Activated CD4-positive, alpha-beta T cell treated with anti-CD3 and anti-CD28 coated beads, Interleukin-10, Interleukin-2, amounts not matched to agents 100 ng/mL and 50 ng/mL, durations not matched to agents 16 hours and 8 hours (primary cell): ENCODE data around the gene ZNF366.
"Not testable (repeated sequence)": the region's sequence is repeated elsewhere in the genome, so short reads cannot be mapped to it uniquely, and the experiment has no call there.

Experiments
- DNase-seq: peaks from one replicate; pipeline ENCODE4 v3.0.0-alpha.2; 2020

ZNF366 gene

DNA sequence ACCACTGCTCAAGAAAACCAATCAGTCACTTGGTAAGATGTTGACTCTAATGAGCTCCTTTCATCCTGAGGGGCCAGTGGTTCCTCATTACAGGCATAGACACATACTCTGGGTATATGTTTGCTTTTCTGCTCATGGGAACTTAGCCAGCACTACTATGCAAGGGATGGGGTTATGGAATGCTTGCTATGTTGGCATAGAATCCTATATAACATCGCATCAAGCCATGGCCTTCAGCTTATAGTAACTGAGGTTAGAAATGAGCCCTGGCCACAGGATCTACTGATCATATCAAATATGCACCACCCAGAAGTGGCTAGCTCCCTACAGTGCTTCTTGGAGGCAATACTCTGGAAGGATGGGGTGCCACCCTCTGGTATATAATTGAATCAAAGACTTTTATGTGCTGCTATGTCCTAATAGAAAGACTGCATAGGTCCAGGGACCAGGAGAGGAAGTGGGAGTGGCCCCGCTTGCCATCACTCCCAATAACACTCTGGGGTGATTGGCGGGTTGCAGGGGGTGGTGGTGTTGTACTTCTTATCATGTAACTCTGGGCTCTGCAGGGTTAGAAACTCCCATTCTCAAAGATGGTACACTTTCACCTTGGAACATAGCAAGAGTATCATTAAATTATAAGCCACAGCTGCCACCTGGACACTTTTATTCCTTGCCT is 70.3 kb downstream of the ZNF366 start:
- DNase-seq = no peak

GRCh38 chr5:72434781-72435437 is 72.3 kb downstream of the ZNF366 start:
- DNase-seq = no peak

GRCh38 chr5:72434056-72434780 is 73.0 kb downstream of the ZNF366 start:
- no peak for DNase-seq

- no peak for DNase-seq
These were observed 73.7 kb downstream of the ZNF366 start for GRCh38 chr5:72433522-72433921.

DNA sequence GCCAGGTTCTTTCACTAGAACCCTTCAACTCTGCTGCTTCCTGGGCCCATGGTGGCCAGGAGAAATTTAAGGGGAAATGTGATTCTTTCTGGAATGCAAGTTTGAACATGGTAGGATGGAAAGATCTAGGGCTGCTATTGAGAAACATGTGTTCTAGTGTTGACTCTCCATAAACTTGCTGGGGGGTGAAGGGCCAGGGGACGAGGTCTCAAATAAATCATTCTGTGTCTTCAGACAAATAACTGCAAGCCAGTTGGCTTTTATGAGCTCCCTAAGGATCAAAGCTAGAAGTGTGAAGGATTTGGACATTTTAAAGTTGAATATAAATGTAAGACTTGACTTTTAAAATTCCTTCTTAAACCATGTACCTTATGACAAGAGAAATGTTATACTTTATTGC is 78.5 kb downstream of the ZNF366 start:
- DNase-seq = no peak

DNA sequence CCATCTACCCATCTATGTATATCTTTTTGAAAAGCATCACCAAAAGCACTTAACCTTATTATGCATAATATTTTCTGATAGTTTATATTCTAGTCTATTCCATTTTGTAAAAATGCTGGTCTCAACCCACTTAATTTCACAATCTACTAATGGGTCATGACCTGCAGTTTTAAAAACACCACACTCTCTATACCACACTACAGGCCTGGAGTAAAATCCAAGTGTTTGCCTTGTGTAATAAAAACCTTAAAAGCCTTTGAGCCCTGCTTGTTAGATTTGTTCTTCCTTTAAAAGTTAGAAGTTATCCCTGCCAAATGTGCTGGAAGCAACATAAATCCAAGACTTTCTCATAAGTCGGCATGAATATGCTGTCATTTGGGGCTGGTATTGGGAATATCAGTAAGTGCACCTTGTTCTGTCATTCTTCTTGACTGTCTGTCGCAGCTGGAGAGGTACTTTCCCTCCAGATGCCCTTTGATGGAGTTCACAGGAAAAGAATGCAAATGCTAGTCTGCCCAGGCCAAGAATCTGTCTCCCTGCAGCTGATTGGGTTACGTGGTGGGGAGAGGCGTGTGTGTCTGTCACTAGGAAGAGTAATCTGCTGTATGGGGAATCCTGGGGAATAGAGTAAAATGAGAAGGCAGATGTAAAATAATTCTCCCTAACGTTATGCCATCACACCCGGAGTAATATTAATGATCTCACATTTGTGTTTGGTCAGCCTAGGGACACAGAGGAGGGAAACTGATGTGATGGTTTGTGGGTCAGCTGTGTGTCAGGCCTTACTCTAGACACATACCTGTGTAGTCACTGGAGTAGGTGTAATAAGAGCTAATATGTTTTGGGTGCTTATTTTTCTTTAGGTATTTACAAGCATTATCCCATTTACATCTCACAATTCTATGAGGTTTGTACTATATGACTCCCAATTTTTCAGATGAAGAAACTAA is 79.4 kb downstream of the ZNF366 start:
- no peak for DNase-seq

DNA sequence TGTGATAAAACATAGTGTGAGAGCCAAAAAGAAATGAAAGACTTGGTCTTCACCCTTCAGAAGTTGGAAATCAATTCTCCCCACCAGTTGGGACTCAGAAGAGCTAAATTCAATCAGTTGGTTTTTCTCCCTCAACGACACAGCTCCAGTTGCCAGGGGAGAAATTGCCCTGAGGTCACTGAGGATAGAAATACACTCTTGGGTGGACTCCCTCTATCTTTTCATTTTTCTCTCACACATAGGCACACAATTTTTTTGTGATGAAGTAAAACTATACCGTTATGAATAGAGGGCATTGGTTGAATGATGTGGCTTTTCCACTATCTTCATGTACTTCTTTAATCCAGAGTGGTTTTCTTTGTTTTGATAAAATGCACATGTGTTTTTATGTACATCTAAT is 80.2 kb downstream of the ZNF366 start:
- no peak for DNase-seq

DNA sequence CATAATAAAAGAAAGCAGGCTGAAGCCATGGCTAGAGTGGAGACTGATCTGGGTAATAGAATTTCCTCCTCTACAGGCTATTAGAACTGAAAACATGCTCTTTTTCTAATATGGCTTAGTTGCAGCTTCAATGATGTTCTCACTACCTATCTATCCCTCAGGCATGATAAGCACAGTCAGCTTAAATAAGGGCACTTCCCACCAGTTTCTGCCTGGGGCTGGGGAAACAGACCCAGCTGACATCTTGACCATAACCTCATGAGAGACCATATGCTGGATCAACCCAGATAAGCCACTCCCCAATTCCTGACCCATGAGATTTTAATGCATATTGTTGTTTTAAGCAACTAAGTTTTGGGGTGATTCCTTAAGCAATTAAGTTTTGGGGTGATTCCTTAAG is 81.2 kb downstream of the ZNF366 start:
- no peak for DNase-seq

GRCh38 chr5:72418271-72418670 is 88.9 kb downstream of the ZNF366 start:
- no peak for DNase-seq

DNA sequence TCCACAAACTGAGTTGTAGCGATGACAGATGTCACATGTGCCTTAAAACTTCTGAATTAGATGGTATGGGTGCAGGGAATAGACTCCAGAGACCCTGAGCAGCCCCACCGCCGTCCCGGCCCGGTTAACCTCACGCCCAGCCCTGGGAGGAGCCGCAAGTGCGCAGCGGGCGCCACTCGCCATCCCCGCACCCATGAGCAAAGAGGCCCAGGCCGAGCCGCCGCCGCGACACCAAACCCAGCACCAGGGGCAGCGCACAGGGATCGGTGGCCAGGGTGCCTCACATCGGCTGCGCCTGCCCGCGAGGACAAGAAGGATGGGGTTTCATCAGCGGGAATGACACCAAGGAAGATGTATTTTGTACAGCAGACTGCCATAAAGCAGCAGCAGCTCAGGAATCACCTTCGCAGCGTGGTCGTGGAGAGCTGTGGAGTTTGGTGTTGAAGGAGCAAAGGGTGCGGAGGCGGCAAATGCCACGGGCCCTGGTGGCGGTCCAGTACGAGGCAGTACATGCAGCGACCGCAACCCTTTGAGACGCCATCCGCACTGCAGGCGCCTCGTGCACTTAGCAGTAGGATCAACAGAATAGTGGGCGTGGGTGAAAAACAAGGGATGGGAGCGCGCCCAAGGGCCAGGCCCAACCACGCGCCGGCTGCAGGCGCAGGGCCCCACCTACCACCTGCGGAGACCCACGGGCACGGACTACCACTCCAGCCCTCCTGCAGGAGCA is 89.7 kb downstream of the ZNF366 start:
- DNase-seq = no peak

- no peak for DNase-seq
These were observed 91.4 kb downstream of the ZNF366 start for GRCh38 chr5:72415616-72416325.

DNA sequence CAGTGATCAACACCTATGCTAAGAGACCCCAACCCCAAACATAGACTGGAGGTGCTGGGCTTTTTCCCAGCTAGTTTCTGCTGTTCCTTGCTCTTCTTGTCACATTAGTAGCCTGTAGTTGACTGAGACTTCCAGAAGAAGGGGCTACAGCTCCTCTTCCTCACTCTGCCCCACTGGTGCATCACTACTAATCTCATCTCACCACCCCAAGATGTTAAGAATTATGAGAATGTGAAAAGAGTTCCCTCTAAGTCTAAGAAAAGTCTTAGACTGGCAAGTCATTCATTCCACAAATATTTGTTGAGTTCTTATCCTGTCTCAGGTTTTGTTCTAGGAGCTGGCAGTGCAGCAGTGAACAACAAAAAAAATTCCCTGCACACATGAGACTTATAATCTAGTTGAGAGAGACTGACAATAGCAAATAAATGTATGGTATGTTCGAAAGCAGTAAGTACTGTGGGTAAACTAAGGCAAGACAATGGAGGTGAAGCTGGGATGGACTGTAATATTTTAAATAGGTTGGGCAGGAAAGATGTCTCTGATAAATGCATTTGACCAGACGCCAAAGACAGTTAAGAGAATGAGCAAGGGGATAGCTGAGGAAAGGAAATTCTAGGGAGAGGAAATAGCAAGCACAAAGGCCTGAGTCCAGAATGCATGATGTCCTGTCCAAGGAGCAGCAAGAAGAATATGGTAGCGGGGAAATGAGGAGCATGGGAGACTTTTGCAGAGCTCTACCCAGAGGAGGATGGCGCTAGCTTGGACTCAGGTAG is 94.7 kb downstream of the ZNF366 start:
- no peak for DNase-seq

DNA sequence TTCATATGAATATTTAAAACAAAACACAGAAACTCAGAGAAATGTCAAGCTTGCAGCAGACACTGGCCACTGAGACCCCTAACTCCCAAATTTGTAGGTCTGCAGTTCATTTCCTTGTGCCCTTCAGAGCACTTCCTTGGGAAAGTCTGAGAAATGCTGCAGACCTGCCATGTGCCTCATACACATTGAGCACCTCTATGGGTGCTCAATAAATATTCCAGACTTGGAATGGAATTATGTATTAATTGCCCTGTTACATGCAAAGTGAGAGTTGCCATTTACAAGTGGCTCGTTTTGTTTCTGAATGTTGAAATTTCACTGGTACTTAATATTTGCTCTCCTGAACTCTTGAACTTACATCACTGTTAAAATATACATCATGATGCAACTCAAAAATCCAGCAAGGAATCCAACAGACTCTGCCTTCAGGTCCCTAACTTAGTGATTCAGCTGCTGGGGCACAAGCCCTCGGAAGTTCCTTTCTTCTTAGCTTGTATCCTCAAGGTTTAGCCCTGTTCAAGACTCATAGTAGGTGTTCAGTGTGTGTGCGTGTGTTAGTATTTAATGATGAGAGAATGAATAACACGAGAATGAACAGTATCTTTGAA is 96.4 kb downstream of the ZNF366 start:
- DNase-seq = no peak

GRCh38 chr5:72408603-72409002 is 98.6 kb downstream of the ZNF366 start:
- no peak for DNase-seq

DNA sequence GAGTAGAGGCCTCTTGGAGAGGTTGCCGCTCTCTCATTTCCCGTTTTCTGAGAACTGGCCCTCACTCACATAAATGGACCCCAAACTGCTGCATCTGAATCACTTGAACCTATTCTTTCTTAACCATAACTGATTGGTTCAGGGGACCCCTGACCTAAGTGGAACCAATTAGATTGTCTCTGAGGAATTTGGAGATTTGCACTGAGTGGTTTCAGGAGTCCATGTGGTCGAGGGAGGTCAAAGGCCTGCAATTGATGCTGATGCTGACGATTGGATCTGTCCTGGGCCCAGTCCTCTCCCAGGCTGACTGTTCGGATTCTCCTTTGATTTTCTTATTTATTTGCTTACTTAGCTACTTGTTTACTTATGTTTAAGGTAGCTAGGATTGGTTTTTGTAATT is 99.1 kb downstream of the ZNF366 start:
- DNase-seq = no peak

- no peak for DNase-seq
These were observed 99.7 kb downstream of the ZNF366 start for GRCh38 chr5:72407541-72407940.

DNA sequence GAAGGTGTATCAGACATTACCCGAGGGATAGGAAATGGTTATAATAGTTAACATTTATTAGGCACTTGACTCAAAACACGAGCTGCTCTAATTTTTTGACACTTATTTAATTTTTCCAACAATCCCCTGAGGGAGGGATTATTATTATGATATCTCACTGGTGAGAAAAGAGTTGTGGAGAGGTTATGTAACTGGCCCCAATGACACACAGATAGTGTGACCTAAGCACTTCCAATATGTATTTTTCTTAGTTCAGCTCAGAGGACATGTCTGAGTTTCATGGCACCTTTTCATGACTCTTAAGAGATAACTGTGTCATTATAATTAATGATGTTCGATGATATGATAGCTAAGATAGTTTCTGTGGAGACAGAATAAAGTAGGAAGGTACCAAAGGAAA is 100.1 kb downstream of the ZNF366 start:
- no peak for DNase-seq

DNA sequence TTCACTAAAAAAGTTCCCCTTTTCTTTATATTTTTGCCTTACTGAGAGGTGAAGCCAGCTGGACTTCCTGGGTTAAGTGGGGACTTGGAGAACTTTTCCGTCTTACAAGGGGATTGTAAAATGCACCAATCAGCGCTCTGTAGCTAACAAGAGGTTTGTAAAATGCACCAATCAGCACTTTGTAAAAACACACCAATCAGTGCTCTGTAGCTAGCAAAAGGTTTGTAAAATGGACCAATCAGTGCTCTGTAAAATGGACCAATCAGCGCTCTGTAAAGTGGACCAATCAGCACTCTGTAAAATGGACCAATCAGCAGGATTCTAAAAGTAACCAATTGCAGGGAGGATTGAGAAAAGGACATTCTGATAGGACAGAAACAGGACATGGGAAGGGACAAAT is 102.4 kb downstream of the ZNF366 start:
- not testable (repeated sequence) for DNase-seq

DNA sequence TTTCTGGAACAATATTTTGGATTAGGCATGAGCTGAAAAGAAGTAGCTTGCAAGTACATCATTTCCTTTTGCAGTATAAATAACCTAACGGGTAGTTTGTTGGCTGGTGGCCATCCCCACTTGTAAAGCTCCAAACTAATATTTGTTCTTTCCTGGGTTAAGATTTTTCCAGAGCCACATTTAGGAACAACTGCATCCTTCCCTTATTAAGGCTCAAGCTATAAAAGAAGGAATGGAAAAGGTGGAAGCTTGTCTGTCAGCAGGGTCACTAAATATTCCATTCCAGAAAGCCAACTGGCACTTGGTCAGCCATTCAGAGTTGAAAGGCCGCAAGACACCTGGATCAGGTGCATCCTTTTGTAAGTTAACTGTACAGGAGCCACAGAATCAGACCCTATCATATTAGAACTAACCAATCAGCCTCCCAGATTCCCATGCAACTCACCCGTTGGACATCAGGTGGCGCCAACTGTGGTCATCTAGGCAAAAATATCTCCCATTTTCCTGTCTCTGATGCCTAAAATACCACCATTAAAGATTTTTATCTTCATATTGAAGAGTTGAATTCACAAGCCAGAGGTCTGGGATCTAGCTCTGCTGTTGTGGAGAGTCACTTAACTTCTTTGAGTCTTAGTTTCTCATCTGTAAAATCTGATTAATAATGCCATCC is 104.1 kb downstream of the ZNF366 start:
- DNase-seq = no peak

GRCh38 chr5:72402381-72402890 is 104.8 kb downstream of the ZNF366 start:
- no peak for DNase-seq
